Activated CD4-positive, alpha-beta T cell treated with anti-CD3 and anti-CD28 coated beads, Interleukin-2, Interleukin-6, amounts not matched to agents 100 ng/mL and 50 ng/mL, durations not matched to agents 16 hours and 8 hours (primary cell): ENCODE data around the gene PRLR.

Experiments
- DNase-seq: peaks from one replicate; pipeline ENCODE4 v3.0.0-alpha.2; 2020

PRLR gene

GRCh38 chr5:35233121-35233520, 2.8 kb upstream of the PRLR start:
- no peak for DNase-seq

- no peak for DNase-seq
Observed at GRCh38 chr5:35232124-35232523, 1.8 kb upstream of the PRLR start.

GRCh38 chr5:35229076-35230037, 930 bp downstream of the PRLR start:
- DNase-seq: peak; percentile 25

GRCh38 chr5:35228310-35228709, 2.0 kb downstream of the PRLR start:
- DNase-seq: no peak

GRCh38 chr5:35227720-35228119, 2.6 kb downstream of the PRLR start:
- DNase-seq: no peak

GRCh38 chr5:35223787-35224395, 6.4 kb downstream of the PRLR start:
- no peak for DNase-seq

GRCh38 chr5:35220967-35221366, 9.3 kb downstream of the PRLR start:
- no peak for DNase-seq

GRCh38 chr5:35218981-35219380, 11.3 kb downstream of the PRLR start:
- DNase-seq: no peak

GRCh38 chr5:35214051-35214450, 16.2 kb downstream of the PRLR start:
- DNase-seq: no peak

- peak; percentile 9 for DNase-seq
Observed at GRCh38 chr5:35213608-35214007, 16.7 kb downstream of the PRLR start.

GRCh38 chr5:35212122-35212982, 17.9 kb downstream of the PRLR start:
- DNase-seq: no peak

- DNase-seq: no peak
Observed at GRCh38 chr5:35209862-35210261, 20.4 kb downstream of the PRLR start.

GRCh38 chr5:35205606-35206005, 24.7 kb downstream of the PRLR start:
- no peak for DNase-seq

GRCh38 chr5:35205186-35205585, 25.1 kb downstream of the PRLR start:
- DNase-seq: no peak

- no peak for DNase-seq
Observed at GRCh38 chr5:35203403-35203802, 26.9 kb downstream of the PRLR start.

- peak; percentile 49 for DNase-seq
Observed at GRCh38 chr5:35202319-35203111, 27.8 kb downstream of the PRLR start.

- DNase-seq: no peak
Observed at GRCh38 chr5:35201291-35201690, 29.0 kb downstream of the PRLR start.

GRCh38 chr5:35199886-35200285, 30.4 kb downstream of the PRLR start:
- no peak for DNase-seq

GRCh38 chr5:35198686-35199085, 31.6 kb downstream of the PRLR start:
- no peak for DNase-seq

GRCh38 chr5:35198075-35198474, 32.2 kb downstream of the PRLR start:
- DNase-seq: no peak

- DNase-seq: no peak
Observed at GRCh38 chr5:35197351-35197750, 32.9 kb downstream of the PRLR start.

- no peak for DNase-seq
Observed at GRCh38 chr5:35195472-35195852, 34.8 kb downstream of the PRLR start.
